Keratinocyte (primary cell): Measurements from ENCODE around the gene S100A7A. TPM values are rescaled to one million over a fixed set of nuclear protein-coding genes. Genes with fewer than 3 reads are reported as not detected.

Experiments used
- DNase-seq: peaks from one replicate; pipeline ENCODE4 v3.0.0-alpha.2; 2011; ENCODE audit warnings: low read depth, missing footprints, low spot score
- FAIRE-seq: peaks from 2 replicates; lab custom pipeline; 2011; peaks lifted over from hg19 to GRCh38; lab: Jason Lieb, UNC
- H2AFZ ChIP-seq: 2 replicates; pipeline ENCODE4 v1.6.0; 2012; ENCODE audit warnings: low read length, control low read depth, inconsistent platforms; ENCODE audit not compliant: control insufficient read depth
- H3K27ac ChIP-seq: 2 replicates; pipeline ENCODE4 v1.5.1; 2011; ENCODE audit warnings: low read length; ENCODE audit not compliant: control insufficient read depth, insufficient read depth
- H3K27me3 ChIP-seq: 3 replicates; pipeline ENCODE4 v1.6.0; 2011; ENCODE audit warnings: low read length; ENCODE audit not compliant: control insufficient read depth, insufficient read depth; ENCODE audit errors: extremely low read depth
- H3K36me3 ChIP-seq, 2 experiments: 2 replicates in 1 of 2; 3 replicates in 1 of 2; pipeline ENCODE4 v1.5.1; 2011; ENCODE audit warnings: low read length in 2 of 2, mild to moderate bottlenecking in 1 of 2; ENCODE audit not compliant: control insufficient read depth in 2 of 2, insufficient read depth in 2 of 2; ENCODE audit errors: extremely low read depth in 1 of 2
- H3K4me1 ChIP-seq: 3 replicates; pipeline ENCODE4 v1.5.1; 2011; ENCODE audit warnings: low read length; ENCODE audit not compliant: control insufficient read depth, insufficient read depth; ENCODE audit errors: extremely low read depth
- H3K4me2 ChIP-seq: 3 replicates; pipeline ENCODE4 v1.6.0; 2011; ENCODE audit warnings: low read depth, low read length; ENCODE audit not compliant: control insufficient read depth, insufficient read depth; ENCODE audit errors: extremely low read depth
- H3K4me3 ChIP-seq, 3 experiments: fragments of 200-600 bp in 1 of 3; sonication (generic) in 1 of 3; 2 replicates in 2 of 3; 3 replicates in 1 of 3; pipeline ENCODE4 v1.5.1; 2011 to 2016; ENCODE audit warnings: low read length in 3 of 3, mild to moderate bottlenecking in 3 of 3, control low read depth in 2 of 3, inconsistent platforms in 1 of 3, low read depth in 1 of 3, mixed read lengths in 1 of 3, mixed run types in 1 of 3, moderate library complexity in 1 of 3; ENCODE audit not compliant: control insufficient read depth in 2 of 3, insufficient read depth in 2 of 3; ENCODE audit errors: extremely low read depth in 1 of 3
- H3K79me2 ChIP-seq: 2 replicates; pipeline ENCODE4 v1.6.0; 2012; ENCODE audit warnings: low read length; ENCODE audit not compliant: control insufficient read depth, insufficient read depth
- H3K9ac ChIP-seq: 3 replicates; pipeline ENCODE4 v1.6.0; 2011; ENCODE audit warnings: low read length; ENCODE audit not compliant: control insufficient read depth, insufficient read depth; ENCODE audit errors: extremely low read depth
- H3K9me1 ChIP-seq: 3 replicates; pipeline ENCODE4 v1.6.0; 2011; ENCODE audit warnings: low read length; ENCODE audit not compliant: control insufficient read depth, insufficient read depth; ENCODE audit errors: extremely low read depth
- H3K9me3 ChIP-seq: 2 replicates; pipeline ENCODE4 v1.5.1; 2012; ENCODE audit warnings: low read depth, low read length; ENCODE audit not compliant: control insufficient read depth
- H4K20me1 ChIP-seq: 3 replicates; pipeline ENCODE4 v1.6.0; 2011; ENCODE audit warnings: low read length; ENCODE audit not compliant: control insufficient read depth, insufficient read depth; ENCODE audit errors: extremely low read depth
- EZH2 ChIP-seq: IDR thresholded peaks from one replicate; pipeline ENCODE4 v1.6.1; 2012; ENCODE audit warnings: inconsistent platforms, mild to moderate bottlenecking, low read length, moderate library complexity
- dilution Hi-C: fragments of 300-500 bp; cut with MboI; formaldehyde crosslinking; loops from one replicate; pipeline ENCODE4 v1.7.0; 2020; ENCODE audit warnings: low sequenced_read_pairs; ENCODE audit not compliant: extremely low pct_ligation_motif_present
- polyA plus RNA-seq, 5 experiments: library from polyadenylated mRNA; depleted of rRNA in 3 of 5; stranded (reverse) in 3 of 5; stranded (forward) in 1 of 5; unstranded in 1 of 5; fragments of >200 nt; gene quantifications; 1 replicate in 1 of 5; 2 replicates in 3 of 5; 3 replicates in 1 of 5; pipeline versions ENCODE4 v1.2.1 to v1.2.3, GENCODE V29; 2011 to 2012; ENCODE audit warnings: missing spikeins in 2 of 5, low read depth in 1 of 5, low replicate concordance in 1 of 5
- TF ChIP-seq, protein P1 (sequence below), 3 experiments: IDR thresholded peaks in 1 of 3; conservative IDR thresholded peaks in 1 of 3; optimal IDR thresholded peaks in 1 of 3; 2 replicates in 2 of 3; 3 replicates in 1 of 3; pipeline versions ENCODE3 to v1.5.1; 2011; ENCODE audit warnings: low read length in 3 of 3, mild to moderate bottlenecking in 3 of 3, moderate library complexity in 2 of 3, control low read depth in 1 of 3, inconsistent platforms in 1 of 3; ENCODE audit not compliant: insufficient read depth in 2 of 3; ENCODE audit errors: extremely low read depth in 1 of 3

Gene S100A7A
- polyA plus RNA-seq, 1 donor (not counting 4 experiments of a cell fraction or from before 2014, with no cell fraction given): not detected

DNA sequence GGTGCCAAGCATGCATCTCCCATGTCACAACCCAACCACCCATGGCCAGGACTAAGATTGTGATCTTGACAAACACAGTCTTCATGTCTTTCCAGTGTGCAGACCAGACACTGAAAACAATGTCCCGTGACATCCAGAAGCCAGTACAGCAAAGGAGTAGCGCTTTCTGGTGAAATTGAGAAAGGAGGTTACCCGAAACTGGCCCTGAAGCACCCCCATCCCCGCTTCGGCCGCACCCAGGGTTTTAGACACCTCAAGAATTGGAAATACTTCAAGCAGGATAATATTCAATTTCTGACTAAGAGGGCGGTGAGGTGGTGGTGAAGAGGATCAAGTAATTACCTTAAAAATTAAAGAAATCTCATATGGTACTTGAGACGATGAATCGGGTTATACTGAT is 14.9 kb upstream of the S100A7A start:
- Histone ChIP-seq H4K20me1 (no peaks in the 10 kb centered on the region), H3K4me3 (no peak overlapping the region), H3K4me1 (no peaks in the 10 kb centered on the region), H3K9me3 (no peaks in the 10 kb centered on the region), H3K79me2 (no peaks in the 10 kb centered on the region), H3K27ac (no peak overlapping the region), H3K9ac (no peak overlapping the region), H2AFZ (no peak overlapping the region), H3K27me3 (peaks cover 21% of the 10 kb centered on the region), H3K36me3 (no peaks in the 10 kb centered on the region), H3K4me2 (no peak overlapping the region), H3K9me1 (no peaks in the 10 kb centered on the region)
- DNase-seq (no peak), FAIRE-seq (no peak)
- no peak for TF ChIP-seq EZH2
- TF ChIP-seq, protein P1, sequence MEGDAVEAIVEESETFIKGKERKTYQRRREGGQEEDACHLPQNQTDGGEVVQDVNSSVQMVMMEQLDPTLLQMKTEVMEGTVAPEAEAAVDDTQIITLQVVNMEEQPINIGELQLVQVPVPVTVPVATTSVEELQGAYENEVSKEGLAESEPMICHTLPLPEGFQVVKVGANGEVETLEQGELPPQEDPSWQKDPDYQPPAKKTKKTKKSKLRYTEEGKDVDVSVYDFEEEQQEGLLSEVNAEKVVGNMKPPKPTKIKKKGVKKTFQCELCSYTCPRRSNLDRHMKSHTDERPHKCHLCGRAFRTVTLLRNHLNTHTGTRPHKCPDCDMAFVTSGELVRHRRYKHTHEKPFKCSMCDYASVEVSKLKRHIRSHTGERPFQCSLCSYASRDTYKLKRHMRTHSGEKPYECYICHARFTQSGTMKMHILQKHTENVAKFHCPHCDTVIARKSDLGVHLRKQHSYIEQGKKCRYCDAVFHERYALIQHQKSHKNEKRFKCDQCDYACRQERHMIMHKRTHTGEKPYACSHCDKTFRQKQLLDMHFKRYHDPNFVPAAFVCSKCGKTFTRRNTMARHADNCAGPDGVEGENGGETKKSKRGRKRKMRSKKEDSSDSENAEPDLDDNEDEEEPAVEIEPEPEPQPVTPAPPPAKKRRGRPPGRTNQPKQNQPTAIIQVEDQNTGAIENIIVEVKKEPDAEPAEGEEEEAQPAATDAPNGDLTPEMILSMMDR (optimal IDR thresholded peaks at IDR 0.05 in 1 of 3, IDR thresholded peaks at IDR 0.05 in 1 of 3, conservative IDR thresholded peaks at IDR 0.05 in 1 of 3; ENCODE audit: extremely low read depth in 1 of 3, insufficient read depth in 2 of 3, low read length in 3 of 3): no peak
- dilution Hi-C loops: loop anchor here (10.0 kb wide), 1 partner anchor 47 kb away; the partner anchor contains the start of gene S100A9

DNA sequence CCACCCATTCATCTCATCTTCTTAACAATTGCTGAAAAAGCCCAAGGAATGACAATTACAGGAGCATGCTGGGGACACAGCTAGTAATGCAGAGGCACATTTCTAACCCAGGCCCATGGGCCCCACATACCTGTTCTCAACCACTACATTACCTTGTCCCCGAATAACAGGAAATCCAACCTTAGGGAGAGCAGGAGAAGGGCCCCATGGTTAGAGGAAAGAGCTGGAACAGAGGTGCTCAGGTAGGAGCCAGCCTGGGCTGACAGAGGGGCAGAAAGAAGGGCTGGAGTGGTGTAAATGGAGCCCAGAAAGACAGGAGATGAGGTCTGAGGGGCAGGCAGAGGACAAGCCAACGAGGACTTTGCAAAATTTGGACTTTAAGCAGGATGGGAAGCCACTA is 14.1 kb upstream of the S100A7A start:
- Histone ChIP-seq H3K9me1 (no peaks in the 10 kb centered on the region), H3K4me1 (no peaks in the 10 kb centered on the region), H3K79me2 (no peaks in the 10 kb centered on the region), H3K27me3 (peaks cover 26% of the 10 kb centered on the region), H3K27ac (no peak overlapping the region), H3K4me2 (no peak overlapping the region), H4K20me1 (no peaks in the 10 kb centered on the region), H3K36me3 (no peaks in the 10 kb centered on the region), H3K4me3 (no peak overlapping the region), H3K9me3 (no peaks in the 10 kb centered on the region), H3K9ac (no peak overlapping the region), H2AFZ (no peak overlapping the region)
- TF ChIP-seq EZH2: no peak
- TF ChIP-seq, protein P1 (optimal IDR thresholded peaks at IDR 0.05 in 1 of 3, IDR thresholded peaks at IDR 0.05 in 1 of 3, conservative IDR thresholded peaks at IDR 0.05 in 1 of 3; ENCODE audit: extremely low read depth in 1 of 3, insufficient read depth in 2 of 3, low read length in 3 of 3): no peak
- FAIRE-seq: no peak
- dilution Hi-C loops: loop anchor here (10.0 kb wide), 1 partner anchor 47 kb away; the partner anchor contains the start of gene S100A9
- DNase-seq: no peak
